BE2C (cell line): ENCODE results near the gene OR52H1. TPM values are rescaled to one million over a fixed set of nuclear protein-coding genes. Genes with fewer than 3 reads are reported as not detected.
A peak's percentile ranks its signal among the peaks of the same experiment; 100 is the strongest.
"Not testable (repeated sequence)": the region's sequence is repeated elsewhere in the genome, so short reads cannot be mapped to it uniquely, and the experiment has no call there.

Source experiments
- DNase-seq: peaks from one replicate; pipeline ENCODE4 v3.0.0-alpha.2; 2020
- H3K27me3 ChIP-seq: fragments of 250-450 bp; sonication (Bioruptor Pico); 2 replicates; pipeline ENCODE4 v1.5.1; 2020; ENCODE audit warnings: mild to moderate bottlenecking
- H3K36me3 ChIP-seq: fragments of 250-450 bp; sonication (Bioruptor Pico); 2 replicates; pipeline ENCODE4 v1.5.1; 2020; ENCODE audit warnings: mild to moderate bottlenecking
- H3K4me1 ChIP-seq: fragments of 250-450 bp; sonication (Bioruptor Pico); 2 replicates; pipeline ENCODE4 v1.5.1; 2020
- H3K4me3 ChIP-seq: 2 replicates; pipeline ENCODE4 v1.5.1; 2011; ENCODE audit warnings: low read depth, low read length
- H3K9me3 ChIP-seq: fragments of 250-450 bp; sonication (Bioruptor Pico); 2 replicates; pipeline ENCODE4 v1.5.1; 2020
- CTCF ChIP-seq: IDR thresholded peaks from 2 replicates; pipeline ENCODE4 v1.5.1; 2012; ENCODE audit warnings: mild to moderate bottlenecking, low read depth, low read length
- polyA plus RNA-seq: library from polyadenylated mRNA; unstranded; fragments of >200 nt; gene quantifications from one replicate; pipeline ENCODE4 v1.2.1, GENCODE V29; 2012; ENCODE audit warnings: low read depth, missing spikeins; ENCODE audit not compliant: insufficient read length, insufficient read depth

The OR52H1 gene
- not detected for polyA plus RNA-seq

GRCh38 chr11:5548440-5548839, at the start of gene OR52H1:
OR52H1 (minus strand) TSS chr11:5548540; CDS start chr11:5545505, 3,035 bp downstream.
- Histone ChIP-seq H3K9me3 (no peaks in the 10 kb centered on the region), H3K4me3 (no peak within 1 kb of the TSS), H3K36me3 (no peaks in the 10 kb centered on the region), H3K4me1 (no peaks in the 10 kb centered on the region), H3K27me3 (no peaks in the 10 kb centered on the region)
- TF ChIP-seq CTCF = no peak
- DNase-seq = no peak

- Histone ChIP-seq H3K27me3 (no peaks in the 10 kb centered on the region), H3K36me3 (no peaks in the 10 kb centered on the region), H3K4me1 (no peaks in the 10 kb centered on the region), H3K9me3 (no peaks in the 10 kb centered on the region), H3K4me3 (no peak overlapping the region)
- no peak for TF ChIP-seq CTCF
- no peak for DNase-seq
Measured at GRCh38 chr11:5597953-5598352, 49.6 kb upstream of the OR52H1 start.

DNA sequence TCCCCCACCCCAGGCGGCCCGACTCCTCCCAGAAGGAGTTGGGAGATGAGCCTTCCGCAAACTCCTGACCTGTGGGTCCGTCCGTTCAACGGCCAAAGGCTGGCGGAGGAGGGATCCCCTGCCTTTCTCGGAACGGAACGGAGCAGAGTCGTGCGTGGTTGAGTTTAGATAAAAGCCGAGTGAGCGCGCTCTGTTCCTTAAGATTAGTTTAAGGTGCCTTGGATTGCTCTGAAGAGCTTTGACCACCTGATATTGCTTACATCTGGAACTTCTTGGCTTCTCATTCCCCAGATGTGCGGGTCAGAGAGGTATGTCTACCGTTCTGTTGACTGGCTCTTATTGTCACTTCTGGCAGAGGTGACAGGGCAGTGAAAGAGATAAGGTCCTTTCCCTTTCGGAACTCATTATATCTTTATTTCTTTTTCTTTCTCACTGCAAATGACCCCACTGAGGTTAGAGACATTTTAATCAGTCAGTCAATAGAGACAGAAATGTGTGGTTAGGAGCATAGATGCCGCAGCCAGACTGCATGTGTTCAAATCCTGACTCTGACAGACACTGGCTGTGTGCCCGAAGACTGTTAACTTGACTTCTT, 48.4 kb upstream of the OR52H1 start, which contains the start of gene TRIM6:
TRIM6 (plus strand) TSS at position 31 of the 595 bp plus-strand sequence; CDS start at position 292, 261 bp downstream.
- H3K27me3 ChIP-seq = no peaks in the 10 kb centered on the region
- H3K4me3 ChIP-seq = peak within 1 kb of the TSS; percentile 29
- no peaks in the 10 kb centered on the region for H3K4me1 ChIP-seq
- no peak for TF ChIP-seq CTCF
- no peaks in the 10 kb centered on the region for H3K36me3 ChIP-seq
- no peaks in the 10 kb centered on the region for H3K9me3 ChIP-seq
- no peak for DNase-seq

DNA sequence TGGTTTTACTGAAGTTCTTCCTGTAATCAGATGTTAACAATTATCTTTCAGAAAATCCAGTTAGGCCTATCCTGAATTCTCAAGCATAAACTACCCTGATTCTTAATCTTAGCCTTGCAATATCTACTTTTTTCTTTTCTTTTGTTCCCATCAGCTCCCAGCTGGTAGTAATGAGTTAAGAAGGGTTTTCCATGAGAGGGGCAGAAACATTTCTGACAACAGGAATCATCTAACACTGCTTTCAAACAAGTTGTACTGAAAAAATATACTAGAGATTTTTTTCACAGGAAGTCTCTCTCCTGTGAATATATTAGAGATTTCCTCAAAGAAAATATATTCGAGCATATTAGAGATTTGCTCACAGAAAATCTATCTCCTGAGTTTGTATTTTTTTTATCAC, 44.8 kb upstream of the OR52H1 start:
- Histone ChIP-seq H3K36me3 (no peaks in the 10 kb centered on the region), H3K27me3 (no peaks in the 10 kb centered on the region), H3K4me3 (no peak overlapping the region), H3K4me1 (no peaks in the 10 kb centered on the region), H3K9me3 (no peaks in the 10 kb centered on the region)
- TF ChIP-seq CTCF = no peak
- no peak for DNase-seq

- H3K36me3 ChIP-seq = no peaks in the 10 kb centered on the region
- H3K4me1 ChIP-seq = no peaks in the 10 kb centered on the region
- H3K4me3 ChIP-seq = no peak overlapping the region
- DNase-seq = no peak
- no peaks in the 10 kb centered on the region for H3K9me3 ChIP-seq
- no peak for TF ChIP-seq CTCF
- no peaks in the 10 kb centered on the region for H3K27me3 ChIP-seq
Measured at GRCh38 chr11:5592615-5593014, 44.3 kb upstream of the OR52H1 start.

GRCh38 chr11:5591613-5592012, 43.3 kb upstream of the OR52H1 start:
- DNase-seq = no peak
- no peak overlapping the region for H3K4me3 ChIP-seq
- H3K9me3 ChIP-seq = no peaks in the 10 kb centered on the region
- no peaks in the 10 kb centered on the region for H3K36me3 ChIP-seq
- TF ChIP-seq CTCF = no peak
- H3K4me1 ChIP-seq = no peaks in the 10 kb centered on the region
- H3K27me3 ChIP-seq = no peaks in the 10 kb centered on the region

DNA sequence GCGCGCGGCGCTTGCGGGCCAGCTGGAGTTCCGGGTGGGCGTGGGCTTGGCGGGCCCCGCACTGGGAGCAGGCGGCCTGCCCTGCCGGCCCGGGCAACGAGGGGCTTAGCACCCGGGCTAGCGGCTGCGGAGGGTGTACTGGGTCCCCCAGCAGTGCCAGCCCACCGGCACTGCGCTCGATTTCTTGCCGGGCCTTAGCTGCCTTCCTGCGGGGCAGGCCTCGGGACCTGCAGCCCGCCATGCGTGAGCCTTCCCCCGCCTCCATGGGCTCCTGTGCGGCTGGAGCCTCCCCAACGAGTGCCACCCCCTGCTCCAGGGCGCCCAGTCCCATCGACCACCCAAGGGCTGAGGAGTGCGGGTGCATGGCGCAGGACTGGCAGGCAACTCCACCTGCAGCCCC, 41.6 kb upstream of the OR52H1 start:
- not testable (repeated sequence) for DNase-seq, H3K36me3 ChIP-seq, H3K4me1 ChIP-seq, H3K27me3 ChIP-seq, H3K4me3 ChIP-seq, H3K9me3 ChIP-seq

DNA sequence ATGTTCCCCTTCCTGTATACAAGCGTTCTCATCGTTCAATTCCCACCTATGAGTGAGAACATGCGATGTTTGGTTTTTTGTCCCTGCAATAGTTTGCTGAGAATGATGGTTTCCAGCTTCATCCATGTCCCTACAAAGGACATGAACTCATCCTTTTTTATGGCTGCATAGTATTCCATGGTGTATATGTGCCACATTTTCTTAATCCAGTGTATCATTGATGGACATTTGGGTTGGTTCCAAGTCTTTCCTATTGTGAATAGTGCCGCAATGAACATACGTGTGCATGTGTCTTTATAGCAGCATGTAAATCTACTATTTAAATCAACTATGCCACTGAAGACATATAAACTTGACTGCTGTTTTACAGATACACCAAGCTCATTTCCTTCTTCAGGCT, 36.1 kb upstream of the OR52H1 start:
- H3K36me3 ChIP-seq, H3K27me3 ChIP-seq, DNase-seq, H3K4me3 ChIP-seq, H3K9me3 ChIP-seq, H3K4me1 ChIP-seq: not testable (repeated sequence)
